22Rv1 (cell line): Measurements from ENCODE around the gene TMC2.

ENCODE experiments used
- CTCF ChIP-seq: fragments of 450-650 bp; IDR thresholded peaks from 2 replicates; pipeline ENCODE4 v1.5.1; 2017; ENCODE audit warnings: mild to moderate bottlenecking
- ZFX ChIP-seq: fragments of 450-650 bp; IDR thresholded peaks from 2 replicates; pipeline ENCODE4 v1.6.1; 2017; ENCODE audit warnings: antibody characterized with exemption, borderline replicate concordance

GRCh38 chr20:2520617-2521016 is 15.8 kb upstream of the TMC2 start:
- TF ChIP-seq CTCF (no peak), ZFX (no peak)
